Prostate gland (tissue), 2 donors: ENCODE measurements around the gene MUSK. TPM values are rescaled to one million over a fixed set of nuclear protein-coding genes. Genes with fewer than 3 reads are reported as not detected.
A peak's percentile ranks its signal among the peaks of the same experiment; 100 is the strongest.

Experiments
- DNase-seq: peaks from one replicate; pipeline ENCODE4 v3.0.0-alpha.2; 2019; ENCODE audit warnings: low spot score
- H3K27ac ChIP-seq, 2 donors: fragments of 200-600 bp; sonication (generic); 2 replicates each; pipeline ENCODE4 v1.5.1; 2017 to 2019
- H3K27me3 ChIP-seq: fragments of 200-600 bp; sonication (generic); replicated peaks from 2 replicates; pipeline ENCODE4 v1.5.1; 2019; ENCODE audit not compliant: insufficient read depth
- H3K36me3 ChIP-seq, 2 donors: fragments of 200-600 bp; sonication (generic); 1 replicate in 1 of 2; 2 replicates in 1 of 2; pipeline versions ENCODE4 v1.5.1 to v1.8.1; 2017 to 2019
- H3K4me1 ChIP-seq: fragments of 200-600 bp; sonication (generic); replicated peaks from 2 replicates; pipeline ENCODE4 v1.5.1; 2019
- H3K4me3 ChIP-seq, 2 donors: fragments of 200-600 bp; sonication (generic); 2 replicates each; pipeline ENCODE4 v1.5.1; 2017 to 2019
- H3K9me3 ChIP-seq: fragments of 200-600 bp; sonication (generic); 2 replicates; pipeline ENCODE4 v1.5.1; 2017
- POLR2A ChIP-seq: fragments of 450-650 bp; IDR thresholded peaks from one replicate; pipeline ENCODE4 v1.6.1; 2016; ENCODE audit warnings: antibody characterized with exemption, mild to moderate bottlenecking
- POLR2AphosphoS5 ChIP-seq: sonication (generic); formaldehyde crosslinking; IDR thresholded peaks from one replicate; pipeline ENCODE4 v1.6.1; 2017; ENCODE audit warnings: antibody characterized with exemption
- WGBS: methylation state at CpG from one replicate; pipeline ENCODE4 v1.1.5; 2018; 5-methylcytosine and 5-hydroxymethylcytosine counted together
- intact Hi-C: fragments of 100-400 bp; cut with DNase I; formaldehyde crosslinking; loops from one replicate; pipeline ENCODE4 v1.14.2; 2022
- total RNA-seq, 2 donors: library from RNA; depleted of rRNA; stranded (reverse); fragments of >200 nt; gene quantifications; one replicate each; pipeline ENCODE4 v1.1.0, GENCODE V29; 2016
- TF ChIP-seq, protein P1 (sequence below), 4 experiments: fragments of 200-600 bp in 2 of 4; fragments of 450-650 bp in 2 of 4; sonication (generic) in 2 of 4; IDR thresholded peaks; 1 replicate in 3 of 4; 2 replicates in 1 of 4; pipeline ENCODE4 v1.5.1; 2016 to 2019; ENCODE audit warnings: antibody characterized with exemption in 4 of 4, mild to moderate bottlenecking in 2 of 4, moderate library complexity in 2 of 4

MUSK gene
- 1 to 10 TPM in 1 of 2 donors, under 1 TPM in 1; 0.64 to 7.6 TPM for total RNA-seq

DNA sequence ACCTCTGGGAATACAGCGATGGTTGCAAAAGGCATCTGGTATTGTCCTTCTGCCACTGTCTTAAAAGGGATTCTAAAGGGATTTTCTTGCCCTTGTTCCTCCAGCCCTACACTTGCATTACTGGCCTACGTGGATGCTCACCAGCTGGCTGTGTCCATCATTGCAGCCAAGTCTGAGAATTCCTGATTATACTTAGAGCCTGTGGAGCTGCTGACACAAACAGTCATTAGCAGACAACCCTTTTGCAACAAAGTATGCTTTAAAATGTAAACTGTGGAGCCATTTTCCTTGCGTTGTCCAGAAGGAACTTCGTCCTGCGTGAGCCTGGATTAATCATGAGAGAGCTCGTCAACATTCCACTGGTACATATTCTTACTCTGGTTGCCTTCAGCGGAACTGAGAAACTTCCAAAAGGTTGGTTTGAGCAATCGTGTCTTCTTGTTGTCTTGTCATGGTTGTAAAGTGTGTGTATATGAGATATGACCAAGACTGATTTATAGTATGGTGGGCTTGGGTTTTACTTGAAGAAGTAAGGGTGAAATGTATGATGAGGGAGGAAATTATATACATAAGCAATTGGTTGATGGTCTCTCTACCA is at the start of gene MUSK:
TSS of gene MUSK (plus strand) at position 222 of the 598 bp plus-strand sequence. CDS start at position 336, 114 bp downstream.
- H3K9me3 ChIP-seq: no peaks in the 10 kb centered on the region
- no peaks in the 10 kb centered on the region for H3K36me3 ChIP-seq
- WGBS: 92% methylated on average over 8 of the region's 8 CpGs
- TF ChIP-seq, protein P1, sequence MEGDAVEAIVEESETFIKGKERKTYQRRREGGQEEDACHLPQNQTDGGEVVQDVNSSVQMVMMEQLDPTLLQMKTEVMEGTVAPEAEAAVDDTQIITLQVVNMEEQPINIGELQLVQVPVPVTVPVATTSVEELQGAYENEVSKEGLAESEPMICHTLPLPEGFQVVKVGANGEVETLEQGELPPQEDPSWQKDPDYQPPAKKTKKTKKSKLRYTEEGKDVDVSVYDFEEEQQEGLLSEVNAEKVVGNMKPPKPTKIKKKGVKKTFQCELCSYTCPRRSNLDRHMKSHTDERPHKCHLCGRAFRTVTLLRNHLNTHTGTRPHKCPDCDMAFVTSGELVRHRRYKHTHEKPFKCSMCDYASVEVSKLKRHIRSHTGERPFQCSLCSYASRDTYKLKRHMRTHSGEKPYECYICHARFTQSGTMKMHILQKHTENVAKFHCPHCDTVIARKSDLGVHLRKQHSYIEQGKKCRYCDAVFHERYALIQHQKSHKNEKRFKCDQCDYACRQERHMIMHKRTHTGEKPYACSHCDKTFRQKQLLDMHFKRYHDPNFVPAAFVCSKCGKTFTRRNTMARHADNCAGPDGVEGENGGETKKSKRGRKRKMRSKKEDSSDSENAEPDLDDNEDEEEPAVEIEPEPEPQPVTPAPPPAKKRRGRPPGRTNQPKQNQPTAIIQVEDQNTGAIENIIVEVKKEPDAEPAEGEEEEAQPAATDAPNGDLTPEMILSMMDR (IDR thresholded peaks at IDR 0.05): no peak
- no peak for TF ChIP-seq POLR2AphosphoS5
- no peak for TF ChIP-seq POLR2A
- no peak for DNase-seq
- H3K4me1 ChIP-seq: no peaks in the 10 kb centered on the region
- H3K4me3 ChIP-seq: no peak within 1 kb of the TSS
- no peak within 1 kb of the TSS for H3K27ac ChIP-seq
- intact Hi-C loops: no loop called here
- H3K27me3 ChIP-seq: no peaks in the 10 kb centered on the region

DNA sequence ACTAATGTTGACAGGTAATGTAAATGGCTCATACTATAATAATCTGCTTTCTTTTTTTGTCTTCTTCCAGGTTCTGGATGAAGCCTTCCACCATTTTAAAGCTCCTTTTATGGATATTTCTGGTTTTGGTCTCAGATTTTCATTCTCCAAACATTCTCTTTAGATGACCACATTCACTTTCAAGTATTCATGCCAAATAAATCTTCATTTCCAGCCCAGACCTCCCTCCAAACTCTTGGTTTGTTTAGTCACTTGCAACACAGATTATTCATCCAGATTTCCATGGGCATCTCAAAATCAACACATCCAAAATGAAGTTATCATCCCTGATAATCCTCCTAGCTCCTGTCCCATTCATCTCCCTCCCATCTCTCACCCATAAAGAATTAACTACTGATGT is 48.8 kb upstream of the MUSK start:
- intact Hi-C loops: loop anchor here (5.0 kb wide), 2 partner anchors 168 to 438 kb away; no protein-coding TSS in a partner anchor
- DNase-seq: no peak
- Histone ChIP-seq H3K9me3 (no peaks in the 10 kb centered on the region), H3K4me3 (no peak overlapping the region), H3K4me1 (no peaks in the 10 kb centered on the region), H3K27me3 (peaks cover 3% of the 10 kb centered on the region), H3K27ac (no peak overlapping the region), H3K36me3 (no peaks in the 10 kb centered on the region)
- TF ChIP-seq POLR2AphosphoS5 (no peak), POLR2A (no peak)
- TF ChIP-seq, protein P1 (IDR thresholded peaks at IDR 0.05): no peak

DNA sequence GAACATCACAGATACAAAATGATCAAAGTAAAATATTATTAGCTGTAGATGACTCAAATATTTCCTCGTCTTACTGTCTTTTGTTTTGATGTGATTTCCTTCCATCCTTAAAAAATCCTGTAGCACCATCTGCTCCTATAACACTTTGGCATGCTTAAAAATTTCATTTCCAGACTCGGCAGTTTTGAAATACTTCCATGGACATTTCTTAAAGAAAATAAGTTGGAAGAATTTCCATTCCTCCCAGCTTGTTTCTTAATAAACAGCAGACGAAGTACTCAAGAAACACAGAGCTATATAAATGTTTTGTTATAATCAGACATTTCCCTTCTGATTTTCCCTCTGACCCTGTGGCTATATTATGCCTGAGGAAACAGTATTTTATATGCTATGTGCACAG is 47.9 kb upstream of the MUSK start:
- intact Hi-C loops: loop anchor here (5.0 kb wide), 2 partner anchors 168 to 438 kb away; no protein-coding TSS in a partner anchor
- Histone ChIP-seq H3K36me3 (no peaks in the 10 kb centered on the region), H3K4me1 (no peaks in the 10 kb centered on the region), H3K9me3 (no peaks in the 10 kb centered on the region), H3K27ac (no peak overlapping the region), H3K4me3 (no peak overlapping the region), H3K27me3 (peaks cover 3% of the 10 kb centered on the region)
- DNase-seq: no peak
- TF ChIP-seq POLR2A: no peak
- no peak for TF ChIP-seq POLR2AphosphoS5
- TF ChIP-seq, protein P1 (IDR thresholded peaks at IDR 0.05): no peak
- 58% methylated on average over 3 of the region's 3 CpGs for WGBS

DNA sequence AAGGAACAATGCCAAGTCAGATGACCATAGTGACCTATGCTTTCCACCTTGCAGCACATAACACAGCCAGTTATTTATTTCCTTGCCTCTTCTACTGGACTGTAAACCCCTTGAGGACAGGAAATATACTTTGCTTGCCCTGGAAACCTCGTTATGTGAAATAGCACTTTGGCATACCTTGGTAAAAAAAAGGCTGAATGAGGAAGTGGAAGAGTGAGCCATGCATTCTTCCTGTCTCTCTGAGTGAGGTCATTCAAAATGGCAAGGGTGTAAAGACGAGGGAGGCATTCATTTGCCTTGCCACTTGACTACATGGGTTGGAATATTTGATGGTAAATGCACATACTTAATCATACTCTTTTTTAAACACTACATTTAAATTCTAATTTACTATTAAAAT is 46.2 kb upstream of the MUSK start:
- H3K27ac ChIP-seq: no peak overlapping the region
- H3K27me3 ChIP-seq: peaks cover 3% of the 10 kb centered on the region
- H3K9me3 ChIP-seq: no peaks in the 10 kb centered on the region
- H3K4me1 ChIP-seq: no peaks in the 10 kb centered on the region
- no peaks in the 10 kb centered on the region for H3K36me3 ChIP-seq
- WGBS: 91% methylated on average over 2 of the region's 2 CpGs
- DNase-seq: no peak
- no peak for TF ChIP-seq POLR2AphosphoS5
- TF ChIP-seq POLR2A: no peak
- TF ChIP-seq, protein P1 (IDR thresholded peaks at IDR 0.05): no peak
- H3K4me3 ChIP-seq: no peak overlapping the region
- intact Hi-C loops: loop anchor here (5.0 kb wide), 2 partner anchors 170 to 440 kb away; no protein-coding TSS in a partner anchor

DNA sequence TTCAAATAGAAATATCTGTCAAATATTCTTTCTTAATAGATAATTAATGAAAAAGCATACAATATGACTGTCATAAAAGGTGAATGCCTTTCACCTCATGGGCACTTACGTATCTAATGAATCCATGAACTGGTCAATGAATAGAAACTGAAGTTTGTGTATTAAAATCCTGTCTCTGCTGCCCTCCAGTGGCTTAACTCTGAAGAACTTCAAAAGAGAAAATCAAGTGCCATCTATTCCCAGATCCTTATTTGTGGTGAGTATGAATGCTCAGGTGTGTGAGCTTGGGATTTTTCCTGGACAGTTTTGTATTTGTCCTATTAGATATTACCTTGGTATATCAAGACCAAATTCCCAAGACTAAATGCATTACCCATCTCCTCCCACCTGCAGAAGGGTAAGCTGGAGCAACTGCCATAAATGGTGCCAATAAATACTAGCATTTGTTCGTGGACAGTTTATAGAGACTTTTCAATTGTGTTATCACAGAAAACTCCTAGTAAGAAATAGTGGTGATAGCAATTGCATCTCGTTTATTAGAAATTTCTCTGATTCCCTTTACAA is 45.0 kb upstream of the MUSK start:
- Histone ChIP-seq H3K27ac (no peak overlapping the region), H3K4me3 (no peak overlapping the region), H3K27me3 (no peaks in the 10 kb centered on the region), H3K4me1 (no peaks in the 10 kb centered on the region), H3K9me3 (no peaks in the 10 kb centered on the region), H3K36me3 (no peaks in the 10 kb centered on the region)
- no peak for TF ChIP-seq POLR2AphosphoS5
- TF ChIP-seq, protein P1 (IDR thresholded peaks at IDR 0.05): peak; percentile 44 to 81 (median 70)
- TF ChIP-seq POLR2A: no peak
- 16% methylated on average over 3 of the region's 3 CpGs for WGBS
- DNase-seq: peak; percentile 49
- intact Hi-C loops: loop anchor here (5.0 kb wide), 2 partner anchors 171 to 441 kb away; no protein-coding TSS in a partner anchor
